Measurements from ENCODE around the gene CNKSR3.

CNKSR3 gene

DNA sequence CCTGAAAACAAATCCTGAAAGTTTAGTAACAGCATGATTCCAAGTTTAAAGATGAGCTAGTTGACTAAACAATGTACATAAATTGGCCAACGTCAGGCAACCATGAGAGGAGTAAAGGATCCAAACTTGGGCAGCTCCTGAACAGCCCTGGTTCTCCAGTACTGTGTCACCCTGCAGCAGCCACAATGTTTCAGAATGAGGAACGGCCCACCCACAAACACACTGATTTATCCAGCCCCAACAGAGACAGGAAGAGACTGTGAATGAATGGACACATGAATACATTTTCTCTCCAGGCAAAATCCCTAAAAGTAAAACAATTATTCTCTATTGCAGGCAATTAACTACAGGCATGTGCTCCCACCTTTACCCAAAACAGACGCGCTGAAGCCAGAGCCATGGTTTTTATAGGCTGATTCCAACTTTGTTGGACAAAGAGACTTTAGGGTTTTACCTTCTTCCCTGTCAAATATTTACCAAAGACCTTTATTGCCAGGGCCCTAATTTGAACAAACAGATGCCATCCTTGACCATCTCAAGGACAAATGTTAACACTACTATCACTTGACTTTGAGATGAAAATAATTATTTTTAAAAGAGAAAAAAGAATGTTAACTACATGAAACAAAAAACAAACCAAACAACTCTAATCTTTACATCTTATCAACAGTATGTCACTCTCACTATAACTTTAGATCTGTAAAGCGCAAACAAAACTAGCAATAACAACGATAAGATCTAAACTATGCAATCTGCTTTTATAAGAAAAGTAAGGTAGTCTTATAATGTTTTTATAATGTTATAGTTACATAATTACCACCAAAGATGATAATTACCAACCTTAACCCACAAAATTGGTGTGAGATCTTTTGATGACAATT, 22.9 kb downstream of the CNKSR3 start:
- H3K9me3 ChIP-seq (ENCODE audit: insufficient read depth, low read length): no peaks in the 10 kb centered on the region
- no peak overlapping the region for H3K4me2 ChIP-seq (ENCODE audit: low read length)
- H3K79me2 ChIP-seq (ENCODE audit: low read length): no peaks in the 10 kb centered on the region
- H3K27me3 ChIP-seq (ENCODE audit: low read depth, low read length): no peaks in the 10 kb centered on the region
- H3K27ac ChIP-seq (ENCODE audit: low read length): no peak overlapping the region
- TF ChIP-seq, protein P1, sequence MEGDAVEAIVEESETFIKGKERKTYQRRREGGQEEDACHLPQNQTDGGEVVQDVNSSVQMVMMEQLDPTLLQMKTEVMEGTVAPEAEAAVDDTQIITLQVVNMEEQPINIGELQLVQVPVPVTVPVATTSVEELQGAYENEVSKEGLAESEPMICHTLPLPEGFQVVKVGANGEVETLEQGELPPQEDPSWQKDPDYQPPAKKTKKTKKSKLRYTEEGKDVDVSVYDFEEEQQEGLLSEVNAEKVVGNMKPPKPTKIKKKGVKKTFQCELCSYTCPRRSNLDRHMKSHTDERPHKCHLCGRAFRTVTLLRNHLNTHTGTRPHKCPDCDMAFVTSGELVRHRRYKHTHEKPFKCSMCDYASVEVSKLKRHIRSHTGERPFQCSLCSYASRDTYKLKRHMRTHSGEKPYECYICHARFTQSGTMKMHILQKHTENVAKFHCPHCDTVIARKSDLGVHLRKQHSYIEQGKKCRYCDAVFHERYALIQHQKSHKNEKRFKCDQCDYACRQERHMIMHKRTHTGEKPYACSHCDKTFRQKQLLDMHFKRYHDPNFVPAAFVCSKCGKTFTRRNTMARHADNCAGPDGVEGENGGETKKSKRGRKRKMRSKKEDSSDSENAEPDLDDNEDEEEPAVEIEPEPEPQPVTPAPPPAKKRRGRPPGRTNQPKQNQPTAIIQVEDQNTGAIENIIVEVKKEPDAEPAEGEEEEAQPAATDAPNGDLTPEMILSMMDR (IDR thresholded peaks at IDR 0.05; ENCODE audit: low read depth, low read length): no peak
- no peak for TF ChIP-seq EZH2phosphoT487 (IDR thresholded peaks at IDR 0.05; ENCODE audit: low read depth)
- no peak overlapping the region for H3K4me3 ChIP-seq (ENCODE audit: low read length)
- H2AFZ ChIP-seq (ENCODE audit: low read depth, low read length): no peak overlapping the region
- no peaks in the 10 kb centered on the region for H3K36me3 ChIP-seq (replicated peaks; ENCODE audit: low read depth, low read length)
- H3K4me1 ChIP-seq (ENCODE audit: low read length): no peaks in the 10 kb centered on the region
- H4K20me1 ChIP-seq (ENCODE audit: insufficient read depth, low read length): no peaks in the 10 kb centered on the region
- H3K9ac ChIP-seq (ENCODE audit: low read length): no peak overlapping the region

DNA sequence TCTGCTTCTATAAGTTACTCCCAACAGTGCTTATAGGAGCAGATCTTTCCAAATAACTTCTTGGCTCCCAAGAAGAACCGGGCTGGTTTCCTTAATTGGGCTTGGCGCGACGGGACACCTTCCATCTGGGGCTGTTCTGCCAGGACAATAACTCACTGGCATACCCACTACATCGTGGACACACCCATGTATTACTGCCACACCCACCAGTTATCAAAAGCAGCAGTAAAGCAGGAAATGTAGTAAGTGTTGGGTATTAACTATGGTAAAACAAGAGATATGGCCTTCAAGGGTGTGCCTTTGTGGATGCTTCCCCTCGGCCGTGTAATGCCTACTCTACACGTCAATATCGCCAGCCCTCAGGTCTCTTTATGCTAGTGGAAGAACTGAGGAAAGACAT, 24.7 kb downstream of the CNKSR3 start:
- no peak overlapping the region for H3K4me3 ChIP-seq (ENCODE audit: low read length)
- no peaks in the 10 kb centered on the region for H3K9me3 ChIP-seq (ENCODE audit: insufficient read depth, low read length)
- no peaks in the 10 kb centered on the region for H3K4me1 ChIP-seq (ENCODE audit: low read length)
- no peak overlapping the region for H2AFZ ChIP-seq (ENCODE audit: low read depth, low read length)
- no peak overlapping the region for H3K9ac ChIP-seq (ENCODE audit: low read length)
- no peaks in the 10 kb centered on the region for H4K20me1 ChIP-seq (ENCODE audit: insufficient read depth, low read length)
- TF ChIP-seq EZH2phosphoT487 (IDR thresholded peaks at IDR 0.05; ENCODE audit: low read depth): no peak
- TF ChIP-seq, protein P1 (IDR thresholded peaks at IDR 0.05; ENCODE audit: low read depth, low read length): no peak
- H3K36me3 ChIP-seq (replicated peaks; ENCODE audit: low read depth, low read length): no peaks in the 10 kb centered on the region
- H3K79me2 ChIP-seq (ENCODE audit: low read length): no peaks in the 10 kb centered on the region
- no peak overlapping the region for H3K27ac ChIP-seq (ENCODE audit: low read length)
- no peak overlapping the region for H3K4me2 ChIP-seq (ENCODE audit: low read length)
- H3K27me3 ChIP-seq (ENCODE audit: low read depth, low read length): no peaks in the 10 kb centered on the region

DNA sequence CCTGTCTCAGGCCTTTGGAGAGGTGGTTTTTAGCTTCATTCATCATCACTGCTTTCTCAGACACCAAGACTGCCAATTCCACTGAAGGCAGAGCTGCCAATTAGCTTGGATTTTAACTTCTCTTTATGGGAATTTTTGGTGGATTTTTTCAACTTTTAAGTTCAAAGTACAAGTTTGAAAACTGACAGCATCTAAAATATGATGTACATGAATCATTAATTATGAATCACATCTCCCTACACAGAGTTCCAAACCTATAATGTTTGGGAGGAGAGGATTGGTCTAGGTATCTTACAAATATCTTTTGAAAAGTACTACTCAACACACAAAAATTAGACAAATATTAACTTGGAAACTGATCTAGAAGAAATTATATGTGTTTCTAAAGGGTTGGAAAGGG, 25.5 kb downstream of the CNKSR3 start:
- H4K20me1 ChIP-seq (ENCODE audit: insufficient read depth, low read length): no peaks in the 10 kb centered on the region
- no peak overlapping the region for H2AFZ ChIP-seq (ENCODE audit: low read depth, low read length)
- no peaks in the 10 kb centered on the region for H3K9me3 ChIP-seq (ENCODE audit: insufficient read depth, low read length)
- H3K79me2 ChIP-seq (ENCODE audit: low read length): no peaks in the 10 kb centered on the region
- no peak overlapping the region for H3K4me2 ChIP-seq (ENCODE audit: low read length)
- H3K27ac ChIP-seq (ENCODE audit: low read length): no peak overlapping the region
- TF ChIP-seq, protein P1 (IDR thresholded peaks at IDR 0.05; ENCODE audit: low read depth, low read length): no peak
- no peak for TF ChIP-seq EZH2phosphoT487 (IDR thresholded peaks at IDR 0.05; ENCODE audit: low read depth)
- no peak overlapping the region for H3K9ac ChIP-seq (ENCODE audit: low read length)
- H3K27me3 ChIP-seq (ENCODE audit: low read depth, low read length): no peaks in the 10 kb centered on the region
- H3K4me3 ChIP-seq (ENCODE audit: low read length): no peak overlapping the region
- H3K36me3 ChIP-seq (replicated peaks; ENCODE audit: low read depth, low read length): no peaks in the 10 kb centered on the region
- no peaks in the 10 kb centered on the region for H3K4me1 ChIP-seq (ENCODE audit: low read length)

- Histone ChIP-seq H3K4me3 (ENCODE audit: low read length) (no peak overlapping the region), H3K9me3 (ENCODE audit: insufficient read depth, low read length) (no peaks in the 10 kb centered on the region), H3K9ac (ENCODE audit: low read length) (no peak overlapping the region), H3K27me3 (ENCODE audit: low read depth, low read length) (no peaks in the 10 kb centered on the region), H4K20me1 (ENCODE audit: insufficient read depth, low read length) (no peaks in the 10 kb centered on the region), H3K27ac (ENCODE audit: low read length) (no peak overlapping the region), H2AFZ (ENCODE audit: low read depth, low read length) (no peak overlapping the region), H3K4me2 (ENCODE audit: low read length) (no peak overlapping the region), H3K4me1 (ENCODE audit: low read length) (no peaks in the 10 kb centered on the region), H3K36me3 (replicated peaks; ENCODE audit: low read depth, low read length) (no peaks in the 10 kb centered on the region), H3K79me2 (ENCODE audit: low read length) (no peaks in the 10 kb centered on the region)
- TF ChIP-seq, protein P1 (IDR thresholded peaks at IDR 0.05; ENCODE audit: low read depth, low read length): no peak
- TF ChIP-seq EZH2phosphoT487 (IDR thresholded peaks at IDR 0.05; ENCODE audit: low read depth): no peak
Observed at GRCh38 chr6:154482858-154483257, 27.6 kb downstream of the CNKSR3 start.

Measured in OCI-LY3 (cell line).